ENCODE data around the gene MLPH.

- TF ChIP-seq, protein P1, sequence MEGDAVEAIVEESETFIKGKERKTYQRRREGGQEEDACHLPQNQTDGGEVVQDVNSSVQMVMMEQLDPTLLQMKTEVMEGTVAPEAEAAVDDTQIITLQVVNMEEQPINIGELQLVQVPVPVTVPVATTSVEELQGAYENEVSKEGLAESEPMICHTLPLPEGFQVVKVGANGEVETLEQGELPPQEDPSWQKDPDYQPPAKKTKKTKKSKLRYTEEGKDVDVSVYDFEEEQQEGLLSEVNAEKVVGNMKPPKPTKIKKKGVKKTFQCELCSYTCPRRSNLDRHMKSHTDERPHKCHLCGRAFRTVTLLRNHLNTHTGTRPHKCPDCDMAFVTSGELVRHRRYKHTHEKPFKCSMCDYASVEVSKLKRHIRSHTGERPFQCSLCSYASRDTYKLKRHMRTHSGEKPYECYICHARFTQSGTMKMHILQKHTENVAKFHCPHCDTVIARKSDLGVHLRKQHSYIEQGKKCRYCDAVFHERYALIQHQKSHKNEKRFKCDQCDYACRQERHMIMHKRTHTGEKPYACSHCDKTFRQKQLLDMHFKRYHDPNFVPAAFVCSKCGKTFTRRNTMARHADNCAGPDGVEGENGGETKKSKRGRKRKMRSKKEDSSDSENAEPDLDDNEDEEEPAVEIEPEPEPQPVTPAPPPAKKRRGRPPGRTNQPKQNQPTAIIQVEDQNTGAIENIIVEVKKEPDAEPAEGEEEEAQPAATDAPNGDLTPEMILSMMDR (IDR thresholded peaks at IDR 0.05; ENCODE audit: low read depth, low read length), result no peak
- no peak for TF ChIP-seq POLR2A (IDR thresholded peaks at IDR 0.05; ENCODE audit: extremely low read depth, insufficient read length)
- no peak for TF ChIP-seq MYC (IDR thresholded peaks at IDR 0.05; ENCODE audit: low read depth, low read length)
- TF ChIP-seq, protein P2, sequence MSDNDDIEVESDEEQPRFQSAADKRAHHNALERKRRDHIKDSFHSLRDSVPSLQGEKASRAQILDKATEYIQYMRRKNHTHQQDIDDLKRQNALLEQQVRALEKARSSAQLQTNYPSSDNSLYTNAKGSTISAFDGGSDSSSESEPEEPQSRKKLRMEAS (IDR thresholded peaks at IDR 0.05; ENCODE audit: low read depth, low read length), result no peak
Measured at GRCh38 chr2:237534380-237534779, 47.3 kb downstream of the MLPH start.

Data from NB4 (cell line).